GM19397 (cell line): ENCODE results near the gene RETNLB.

Experiments
- ATAC-seq: cut with Tn5 transposase; IDR thresholded peaks from one replicate; pipeline ENCODE4 v1.9.1; 2021; ENCODE audit warnings: mild to moderate bottlenecking, moderate library complexity; ENCODE audit not compliant: unreplicated experiment

Gene RETNLB

GRCh38 chr3:108757404-108757982, at the start of gene RETNLB:
Gene RETNLB (minus strand): TSS chr3:108757410. CDS start chr3:108757185, 225 bp downstream.
- no peak for ATAC-seq

- no peak for ATAC-seq
Measured at GRCh38 chr3:108806316-108806715, 49.1 kb upstream of the RETNLB start.

- ATAC-seq: no peak
Measured at GRCh38 chr3:108804966-108805365, 47.8 kb upstream of the RETNLB start.

GRCh38 chr3:108804437-108804836, 47.2 kb upstream of the RETNLB start:
- no peak for ATAC-seq

GRCh38 chr3:108791473-108791872, 34.3 kb upstream of the RETNLB start:
- ATAC-seq: no peak

- no peak for ATAC-seq
Measured at GRCh38 chr3:108780235-108780634, 23.0 kb upstream of the RETNLB start.

- no peak for ATAC-seq
Measured at GRCh38 chr3:108779496-108779895, 22.3 kb upstream of the RETNLB start.

- ATAC-seq: no peak
Measured at GRCh38 chr3:108775649-108776048, 18.4 kb upstream of the RETNLB start.

GRCh38 chr3:108767253-108767652, 10.0 kb upstream of the RETNLB start:
- ATAC-seq: no peak

GRCh38 chr3:108755686-108756085, 1.5 kb downstream of the RETNLB start:
- ATAC-seq: no peak

GRCh38 chr3:108744762-108745161, 12.4 kb downstream of the RETNLB start:
- no peak for ATAC-seq

GRCh38 chr3:108742929-108743328, 14.3 kb downstream of the RETNLB start:
- no peak for ATAC-seq

- ATAC-seq: no peak
Measured at GRCh38 chr3:108736821-108737220, 20.4 kb downstream of the RETNLB start.

- no peak for ATAC-seq
Measured at GRCh38 chr3:108728934-108729333, 28.3 kb downstream of the RETNLB start.

GRCh38 chr3:108728105-108728504, 29.1 kb downstream of the RETNLB start:
- ATAC-seq: no peak

GRCh38 chr3:108724101-108724500, 33.1 kb downstream of the RETNLB start:
- no peak for ATAC-seq

- ATAC-seq: no peak
Measured at GRCh38 chr3:108722724-108723123, 34.5 kb downstream of the RETNLB start.

- ATAC-seq: no peak
Measured at GRCh38 chr3:108719178-108719806, 37.9 kb downstream of the RETNLB start.

- no peak for ATAC-seq
Measured at GRCh38 chr3:108718454-108718853, 38.8 kb downstream of the RETNLB start.

GRCh38 chr3:108713816-108714215, 43.4 kb downstream of the RETNLB start:
- no peak for ATAC-seq

GRCh38 chr3:108713009-108713516, 44.1 kb downstream of the RETNLB start:
- ATAC-seq: no peak
